ENCODE data around the gene TSC2. TPM values are rescaled to one million over a fixed set of nuclear protein-coding genes. Genes with fewer than 3 reads are reported as not detected.
"Not testable (repeated sequence)": the region's sequence is repeated elsewhere in the genome, so short reads cannot be mapped to it uniquely, and the experiment has no call there.

The TSC2 gene
- total and polyA plus RNA-seq, 2 donors (not counting 3 experiments of a cell fraction or from before 2014, with no cell fraction given) = 87.9 to 144 TPM

DNA sequence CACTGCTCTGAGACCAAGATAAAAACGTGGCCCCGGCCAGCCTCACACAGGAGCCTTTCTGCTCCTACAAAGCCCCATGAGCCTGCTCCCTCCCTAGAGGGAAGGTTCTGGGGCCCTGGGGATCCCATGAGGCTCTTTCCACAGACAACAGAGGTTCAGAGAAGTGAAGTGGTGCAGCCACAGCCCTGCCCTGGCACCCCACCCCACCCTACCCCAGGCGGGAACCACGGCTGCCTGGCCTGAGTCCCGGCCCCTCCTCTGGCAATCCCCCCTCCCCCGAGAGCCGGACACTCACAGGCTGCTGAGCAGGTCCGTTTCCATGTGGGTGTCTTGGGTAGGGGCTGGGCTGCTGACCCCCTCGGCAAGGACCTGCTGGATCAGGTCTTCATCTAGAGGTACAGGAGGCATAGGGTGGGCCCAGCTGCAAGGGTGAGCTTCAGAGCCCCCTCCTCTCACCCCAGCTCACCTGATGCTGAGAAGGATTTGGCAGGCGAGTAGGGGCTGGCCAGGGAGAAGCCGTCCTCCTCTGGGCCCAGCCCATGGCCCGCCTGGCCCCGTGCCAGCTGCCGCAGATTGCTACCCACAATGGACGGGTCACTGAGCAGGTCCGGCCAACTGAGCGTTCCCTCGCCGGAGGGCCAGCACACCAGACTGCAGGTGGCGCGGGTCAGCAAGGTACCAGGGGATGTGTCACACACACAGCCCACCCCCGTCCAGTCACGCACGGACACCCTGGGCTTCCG is 49.2 kb downstream of the TSC2 start:
- CTCF ChIA-PET = no interaction called here
- Histone ChIP-seq H3K4me2 (ENCODE audit: insufficient read depth, low read length) (no peak overlapping the region), H3K4me3 (replicated peaks in 1 of 3; ENCODE audit: insufficient read depth in 1 of 3, low read depth in 1 of 3, low read length in 3 of 3) (no peak overlapping the region), H3K27ac (ENCODE audit: insufficient read depth, low read depth, low read length) (no peak overlapping the region), H3K9me3 (replicated peaks; ENCODE audit: control insufficient read depth, insufficient read depth, low read length) (no peaks in the 10 kb centered on the region), H4K20me1 (replicated peaks; ENCODE audit: control insufficient read depth, extremely low read depth, insufficient read depth, low read length) (no peaks in the 10 kb centered on the region), H3K9me1 (replicated peaks; ENCODE audit: control insufficient read depth, extremely low read depth, insufficient read depth, low read length) (no peaks in the 10 kb centered on the region), H2AFZ (ENCODE audit: low read depth, low read length) (no peak overlapping the region), H3K4me1 (ENCODE audit: control insufficient read depth, extremely low read depth, insufficient read depth, low read length) (no peaks in the 10 kb centered on the region), H3K9ac (replicated peaks; ENCODE audit: extremely low read depth, insufficient read depth, low read length) (no peak overlapping the region), H3K79me2 (ENCODE audit: control insufficient read depth, insufficient read depth, low read length) (no peaks in the 10 kb centered on the region), H3K27me3 (ENCODE audit: control insufficient read depth in 2 of 2, insufficient read depth in 2 of 2, low read length in 2 of 2) (no peaks in the 10 kb centered on the region), H3K36me3 (ENCODE audit: control insufficient read depth in 2 of 2, extremely low read depth in 1 of 2, insufficient read depth in 2 of 2, low read length in 2 of 2) (peaks cover 6 to 14% of the 10 kb centered on the region in 2 experiments)
- FAIRE-seq (no peak), DNase-seq (ENCODE audit: low read depth, low spot score) (no peak)
- no TSS peak for BruUV-seq (replicated peaks)
- dilution Hi-C loops (cut with MboI; ENCODE audit: extremely low pct_ligation_motif_present, low sequenced_read_pairs) (no loop called here), intact Hi-C loops (cut with micrococcal nuclease) (no loop called here)
- TF ChIP-seq JUN (IDR thresholded peaks at IDR 0.05; ENCODE audit: borderline replicate concordance, insufficient read depth, insufficient read length, low read depth) (no peak), EZH2 (IDR thresholded peaks at IDR 0.05; ENCODE audit: borderline replicate concordance, low read depth, low read length, severe bottlenecking) (no peak), MYC (IDR thresholded peaks at IDR 0.05; ENCODE audit: low read depth, low read length) (no peak), POLR2AphosphoS5 (IDR thresholded peaks at IDR 0.05; ENCODE audit: insufficient read depth, low read depth, low read length) (no peak), FOS (IDR thresholded peaks at IDR 0.05; ENCODE audit: borderline replicate concordance, insufficient read depth, low read length) (no peak), POLR2A (IDR thresholded peaks at IDR 0.05; ENCODE audit: low read depth, low read length) (no peak), GATA2 (IDR thresholded peaks at IDR 0.05; ENCODE audit: insufficient read depth, insufficient read length, low read depth, low read length) (no peak)
- TF ChIP-seq, protein P1, sequence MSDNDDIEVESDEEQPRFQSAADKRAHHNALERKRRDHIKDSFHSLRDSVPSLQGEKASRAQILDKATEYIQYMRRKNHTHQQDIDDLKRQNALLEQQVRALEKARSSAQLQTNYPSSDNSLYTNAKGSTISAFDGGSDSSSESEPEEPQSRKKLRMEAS (IDR thresholded peaks at IDR 0.05; ENCODE audit: insufficient read depth, insufficient read length) = no peak
- TF ChIP-seq, protein P2, sequence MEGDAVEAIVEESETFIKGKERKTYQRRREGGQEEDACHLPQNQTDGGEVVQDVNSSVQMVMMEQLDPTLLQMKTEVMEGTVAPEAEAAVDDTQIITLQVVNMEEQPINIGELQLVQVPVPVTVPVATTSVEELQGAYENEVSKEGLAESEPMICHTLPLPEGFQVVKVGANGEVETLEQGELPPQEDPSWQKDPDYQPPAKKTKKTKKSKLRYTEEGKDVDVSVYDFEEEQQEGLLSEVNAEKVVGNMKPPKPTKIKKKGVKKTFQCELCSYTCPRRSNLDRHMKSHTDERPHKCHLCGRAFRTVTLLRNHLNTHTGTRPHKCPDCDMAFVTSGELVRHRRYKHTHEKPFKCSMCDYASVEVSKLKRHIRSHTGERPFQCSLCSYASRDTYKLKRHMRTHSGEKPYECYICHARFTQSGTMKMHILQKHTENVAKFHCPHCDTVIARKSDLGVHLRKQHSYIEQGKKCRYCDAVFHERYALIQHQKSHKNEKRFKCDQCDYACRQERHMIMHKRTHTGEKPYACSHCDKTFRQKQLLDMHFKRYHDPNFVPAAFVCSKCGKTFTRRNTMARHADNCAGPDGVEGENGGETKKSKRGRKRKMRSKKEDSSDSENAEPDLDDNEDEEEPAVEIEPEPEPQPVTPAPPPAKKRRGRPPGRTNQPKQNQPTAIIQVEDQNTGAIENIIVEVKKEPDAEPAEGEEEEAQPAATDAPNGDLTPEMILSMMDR (IDR thresholded peaks at IDR 0.05; ENCODE audit: extremely low read depth in 1 of 2, insufficient read depth in 1 of 2, low read depth in 1 of 2, low read length in 2 of 2) = no peak
- POLR2A ChIA-PET = no interaction called here

DNA sequence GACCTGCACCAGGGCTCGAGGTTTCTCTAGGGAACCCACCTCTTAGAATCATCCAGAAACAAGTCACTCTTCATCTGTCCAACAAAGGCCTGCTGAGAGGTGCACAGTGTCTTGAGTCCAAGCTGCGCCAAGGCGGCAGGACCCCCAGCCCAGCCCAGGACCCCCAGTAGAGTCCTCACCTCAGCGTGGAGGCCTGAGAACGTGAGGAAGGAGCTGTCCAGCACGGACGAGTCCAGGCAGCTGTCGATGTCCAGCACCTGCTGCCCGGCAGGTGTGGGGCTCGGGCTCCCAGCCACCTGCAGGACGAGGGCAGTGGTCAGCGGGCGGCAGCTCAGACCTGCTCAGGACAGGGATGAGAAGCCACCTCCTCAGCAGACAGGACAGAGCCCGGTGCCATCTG is 49.9 kb downstream of the TSC2 start:
- H2AFZ ChIP-seq (ENCODE audit: low read depth, low read length); H3K4me3 ChIP-seq (replicated peaks in 1 of 3; ENCODE audit: insufficient read depth in 1 of 3, low read depth in 1 of 3, low read length in 3 of 3); BruUV-seq (replicated peaks); H3K79me2 ChIP-seq (ENCODE audit: control insufficient read depth, insufficient read depth, low read length); H3K9ac ChIP-seq (replicated peaks; ENCODE audit: extremely low read depth, insufficient read depth, low read length); dilution Hi-C loops (cut with MboI; ENCODE audit: extremely low pct_ligation_motif_present, low sequenced_read_pairs); intact Hi-C loops (cut with micrococcal nuclease); H3K9me1 ChIP-seq (replicated peaks; ENCODE audit: control insufficient read depth, extremely low read depth, insufficient read depth, low read length); DNase-seq (ENCODE audit: low read depth, low spot score); POLR2A ChIA-PET; H4K20me1 ChIP-seq (replicated peaks; ENCODE audit: control insufficient read depth, extremely low read depth, insufficient read depth, low read length); H3K4me1 ChIP-seq (ENCODE audit: control insufficient read depth, extremely low read depth, insufficient read depth, low read length); H3K27ac ChIP-seq (ENCODE audit: insufficient read depth, low read depth, low read length); H3K4me2 ChIP-seq (ENCODE audit: insufficient read depth, low read length); FAIRE-seq; CTCF ChIA-PET; H3K27me3 ChIP-seq (ENCODE audit: control insufficient read depth in 2 of 2, insufficient read depth in 2 of 2, low read length in 2 of 2); H3K9me3 ChIP-seq (replicated peaks; ENCODE audit: control insufficient read depth, insufficient read depth, low read length): not testable (repeated sequence)
- H3K36me3 ChIP-seq (ENCODE audit: control insufficient read depth in 2 of 2, extremely low read depth in 1 of 2, insufficient read depth in 2 of 2, low read length in 2 of 2) = peaks cover 6 to 18% of the 10 kb centered on the region in 2 experiments

DNA sequence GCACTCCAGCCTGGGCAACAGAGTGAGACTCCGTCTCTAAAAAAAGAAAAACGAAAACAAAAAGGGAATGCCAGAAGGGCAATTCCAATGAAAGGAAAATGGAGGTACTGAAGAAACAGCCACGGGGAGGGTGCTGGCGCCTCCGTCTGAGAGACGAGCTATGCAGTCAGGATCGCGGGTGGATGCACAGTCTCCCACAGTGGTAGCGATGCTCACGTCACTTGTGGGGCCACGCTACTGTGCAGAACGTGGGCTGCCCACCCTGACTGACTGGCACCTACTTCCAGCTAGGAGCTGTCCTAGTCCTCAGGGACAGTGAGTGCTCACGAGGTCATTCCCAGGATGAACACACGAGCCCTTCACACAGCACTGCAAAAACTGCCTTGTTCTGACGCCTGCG is 53.8 kb downstream of the TSC2 start:
- H3K27me3 ChIP-seq (ENCODE audit: control insufficient read depth in 2 of 2, insufficient read depth in 2 of 2, low read length in 2 of 2); H3K9me3 ChIP-seq (replicated peaks; ENCODE audit: control insufficient read depth, insufficient read depth, low read length); H3K9ac ChIP-seq (replicated peaks; ENCODE audit: extremely low read depth, insufficient read depth, low read length); BruUV-seq (replicated peaks); H3K9me1 ChIP-seq (replicated peaks; ENCODE audit: control insufficient read depth, extremely low read depth, insufficient read depth, low read length); H3K4me1 ChIP-seq (ENCODE audit: control insufficient read depth, extremely low read depth, insufficient read depth, low read length); POLR2A ChIA-PET; H4K20me1 ChIP-seq (replicated peaks; ENCODE audit: control insufficient read depth, extremely low read depth, insufficient read depth, low read length); DNase-seq (ENCODE audit: low read depth, low spot score); H3K79me2 ChIP-seq (ENCODE audit: control insufficient read depth, insufficient read depth, low read length); H3K27ac ChIP-seq (ENCODE audit: insufficient read depth, low read depth, low read length); FAIRE-seq; intact Hi-C loops (cut with micrococcal nuclease); dilution Hi-C loops (cut with MboI; ENCODE audit: extremely low pct_ligation_motif_present, low sequenced_read_pairs); CTCF ChIA-PET; H3K4me3 ChIP-seq (replicated peaks in 1 of 3; ENCODE audit: insufficient read depth in 1 of 3, low read depth in 1 of 3, low read length in 3 of 3); H2AFZ ChIP-seq (ENCODE audit: low read depth, low read length); H3K4me2 ChIP-seq (ENCODE audit: insufficient read depth, low read length): not testable (repeated sequence)
- peaks cover 0 to 12% of the 10 kb centered on the region in 2 experiments for H3K36me3 ChIP-seq (ENCODE audit: control insufficient read depth in 2 of 2, extremely low read depth in 1 of 2, insufficient read depth in 2 of 2, low read length in 2 of 2)

Data from endothelial cell of umbilical vein (primary cell).